Kidney tubule cell (primary cell): ENCODE results near the gene OR13A1.
A peak's percentile ranks its signal among the peaks of the same experiment; 100 is the strongest.
"Not testable (repeated sequence)": the region's sequence is repeated elsewhere in the genome, so short reads cannot be mapped to it uniquely, and the experiment has no call there.

Experiments
- DNase-seq: peaks from one replicate; pipeline ENCODE4 v3.0.0-alpha.2; 2018; ENCODE audit warnings: low spot score

The OR13A1 gene, protein sequence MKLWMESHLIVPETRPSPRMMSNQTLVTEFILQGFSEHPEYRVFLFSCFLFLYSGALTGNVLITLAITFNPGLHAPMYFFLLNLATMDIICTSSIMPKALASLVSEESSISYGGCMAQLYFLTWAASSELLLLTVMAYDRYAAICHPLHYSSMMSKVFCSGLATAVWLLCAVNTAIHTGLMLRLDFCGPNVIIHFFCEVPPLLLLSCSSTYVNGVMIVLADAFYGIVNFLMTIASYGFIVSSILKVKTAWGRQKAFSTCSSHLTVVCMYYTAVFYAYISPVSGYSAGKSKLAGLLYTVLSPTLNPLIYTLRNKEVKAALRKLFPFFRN

DNA sequence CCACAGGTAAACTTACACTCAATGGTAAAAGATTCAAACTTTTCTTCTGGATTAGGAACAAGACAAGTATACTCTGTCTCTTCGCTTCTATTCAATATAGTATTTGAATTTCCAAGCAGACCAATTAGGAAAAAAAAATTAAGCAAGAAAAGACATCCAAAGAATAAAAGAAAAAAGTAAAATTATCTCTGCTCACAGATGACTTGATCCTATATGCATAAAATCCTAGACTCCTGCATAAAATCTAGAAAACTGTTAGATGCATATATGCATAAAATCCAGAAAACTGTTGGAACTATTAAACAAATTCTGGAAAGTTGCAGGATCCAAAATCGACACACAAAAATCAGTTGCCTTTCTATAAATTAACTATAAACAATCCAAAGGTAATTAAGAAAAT lies at the start of gene OR13A1:
TSS of gene OR13A1 (minus strand) at position 101 of the 400 bp plus-strand sequence. CDS start 11,186 bp downstream, outside the sequence.
- no peak for DNase-seq

GRCh38 chr10:45361983-45362799 lies 46.8 kb upstream of the OR13A1 start:
- DNase-seq, result not testable (repeated sequence)

GRCh38 chr10:45358961-45359360 lies 43.6 kb upstream of the OR13A1 start:
- not testable (repeated sequence) for DNase-seq

GRCh38 chr10:45355494-45355893 lies 40.1 kb upstream of the OR13A1 start:
- DNase-seq, result no peak

- DNase-seq, result peak; percentile 40
These were observed 38.9 kb upstream of the OR13A1 start for GRCh38 chr10:45354261-45354660.

- DNase-seq, result peak; percentile 4
These were observed 37.8 kb upstream of the OR13A1 start for GRCh38 chr10:45353186-45353585.

- not testable (repeated sequence) for DNase-seq
These were observed 32.9 kb upstream of the OR13A1 start for GRCh38 chr10:45348196-45348765.

DNA sequence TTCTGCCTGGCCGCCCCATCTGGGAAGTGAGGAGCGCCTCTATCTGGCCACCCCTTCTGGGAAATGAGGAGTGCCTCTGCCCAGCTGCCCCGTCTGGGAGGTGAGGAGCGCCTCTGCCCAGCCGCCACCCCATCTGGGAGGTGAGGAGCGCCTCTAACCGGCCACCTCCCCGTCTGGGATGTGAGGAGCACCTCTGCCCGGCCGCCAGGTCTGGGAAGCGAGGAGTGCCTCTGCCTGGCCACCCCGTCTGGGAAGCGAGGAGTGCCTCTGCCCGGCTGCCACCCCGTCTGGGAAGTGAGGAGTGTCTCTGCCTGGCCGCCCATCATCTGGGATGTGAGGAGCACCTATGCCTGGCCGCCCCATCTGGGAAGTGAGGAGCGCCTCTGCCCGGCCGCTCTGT lies 32.1 kb upstream of the OR13A1 start:
- DNase-seq, result not testable (repeated sequence)

DNA sequence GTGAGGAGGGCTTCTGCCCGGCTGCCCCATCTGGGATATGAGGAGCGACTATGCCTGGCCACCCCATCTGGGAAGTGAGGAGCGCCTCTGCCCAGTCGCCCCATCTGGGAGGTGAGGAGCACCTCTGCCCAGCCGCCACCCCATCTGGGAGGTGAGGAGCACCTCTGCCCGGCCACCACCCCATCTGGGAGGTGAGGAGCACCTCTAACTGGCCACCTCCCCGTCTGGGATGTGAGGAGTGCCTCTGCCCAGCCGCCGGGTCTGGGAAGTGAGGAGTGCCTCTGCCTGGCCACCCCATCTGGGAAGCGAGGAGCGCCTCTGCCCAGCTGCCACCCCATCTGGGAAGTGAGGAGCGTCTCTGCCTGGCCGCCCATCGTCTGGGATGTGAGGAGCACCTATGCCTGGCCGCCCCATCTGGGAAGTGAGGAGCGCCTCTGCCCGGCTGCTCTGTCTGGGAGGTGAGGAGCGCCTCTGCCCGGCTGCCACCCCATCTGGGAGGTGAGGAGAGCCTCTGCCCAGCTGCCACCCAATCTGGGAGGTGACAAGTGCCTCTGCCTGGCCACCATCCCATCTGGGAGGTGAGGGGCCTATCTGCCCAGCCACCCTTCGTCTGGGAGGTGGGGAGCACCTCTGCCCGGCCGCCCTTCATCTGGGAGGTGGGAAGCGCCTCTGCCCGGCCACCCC lies 31.4 kb upstream of the OR13A1 start:
- not testable (repeated sequence) for DNase-seq

- not testable (repeated sequence) for DNase-seq
These were observed 25.0 kb upstream of the OR13A1 start for GRCh38 chr10:45340420-45340819.

- DNase-seq, result no peak
These were observed 24.5 kb upstream of the OR13A1 start for GRCh38 chr10:45339894-45340293.

GRCh38 chr10:45331824-45332223 lies 16.4 kb upstream of the OR13A1 start:
- DNase-seq, result not testable (repeated sequence)

DNA sequence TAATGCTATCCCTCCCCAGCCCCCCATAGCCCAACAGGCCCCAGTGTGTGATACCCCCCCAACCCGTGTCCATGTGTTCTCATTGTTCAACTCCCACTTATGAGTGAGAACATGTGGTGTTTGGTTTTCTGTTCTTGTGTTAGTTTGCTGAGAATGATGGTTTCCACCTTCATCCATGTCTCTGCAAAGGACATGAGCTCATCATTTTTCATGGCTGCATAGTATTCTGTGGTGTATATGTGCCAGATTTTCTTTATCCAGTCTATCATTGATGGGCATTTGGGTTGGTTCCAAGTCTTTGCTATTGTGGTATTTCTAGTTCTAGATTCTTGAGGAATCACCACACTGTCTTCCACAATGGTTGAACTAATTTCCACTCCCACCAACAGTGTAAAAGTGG lies 11.5 kb upstream of the OR13A1 start:
- DNase-seq, result not testable (repeated sequence)

DNA sequence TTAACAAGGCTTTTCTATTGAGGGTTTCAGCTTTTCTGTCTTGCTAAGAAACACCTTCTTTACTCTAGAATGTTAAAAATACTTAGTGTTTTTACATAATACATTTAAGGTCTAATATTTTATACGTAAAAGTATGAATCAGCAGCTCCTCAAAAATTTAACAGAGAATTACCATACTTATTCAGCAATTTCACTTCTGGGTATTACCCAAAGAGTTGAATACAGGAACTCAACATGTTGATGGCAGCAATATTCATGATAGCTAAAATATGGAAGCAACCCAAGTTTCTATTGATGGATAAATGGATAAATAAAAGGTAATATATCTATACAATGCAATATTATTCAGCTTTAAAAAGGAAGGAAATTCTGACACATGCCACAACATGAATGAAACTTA lies 9.7 kb upstream of the OR13A1 start:
- no peak for DNase-seq

DNA sequence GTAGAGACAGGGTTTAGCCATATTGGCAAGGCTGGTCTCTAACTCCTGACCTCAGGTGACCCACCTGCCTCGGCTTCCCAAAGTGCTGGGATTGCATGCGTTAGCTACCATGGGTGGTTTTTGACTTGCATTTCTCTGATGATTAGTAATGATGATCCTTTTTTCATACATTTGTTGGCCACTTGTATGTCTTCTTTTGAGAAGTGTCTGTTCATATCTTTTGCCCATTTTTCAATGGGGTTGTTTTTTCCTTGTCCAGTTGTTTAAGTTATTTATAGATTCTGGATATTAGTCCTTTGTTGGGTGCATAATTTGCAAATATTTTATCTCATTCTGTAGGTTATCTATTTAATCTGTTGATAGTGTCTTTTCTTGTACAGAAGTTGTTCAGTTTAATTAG lies 4.3 kb upstream of the OR13A1 start:
- DNase-seq, result no peak

DNA sequence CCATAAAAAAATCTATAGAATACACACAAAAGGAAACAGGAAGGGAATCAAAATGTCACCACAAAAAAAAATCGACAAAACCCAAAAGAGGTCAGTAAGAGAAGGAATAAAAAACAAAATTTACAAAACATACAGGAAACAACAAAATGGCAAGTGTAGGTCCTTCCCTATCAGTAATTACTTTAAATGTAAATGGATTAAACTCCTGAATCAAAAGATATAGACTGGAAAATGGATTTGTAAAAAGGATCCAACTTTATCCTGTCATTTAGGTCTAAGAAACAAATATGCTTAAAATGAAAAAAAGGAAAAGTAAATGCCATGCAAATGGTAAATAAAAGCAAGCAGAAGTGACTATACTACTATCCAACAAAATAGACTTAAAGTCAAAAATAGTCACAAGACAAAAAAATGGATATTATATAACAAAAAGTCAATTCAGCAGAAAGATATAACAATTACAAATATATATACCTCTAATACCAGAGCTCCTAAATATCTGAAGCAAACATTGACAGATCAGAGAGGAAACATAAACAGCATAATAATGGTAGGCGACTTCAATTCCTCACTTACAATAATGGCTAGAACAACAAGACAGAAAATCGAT lies 2.0 kb downstream of the OR13A1 start:
- DNase-seq, result no peak

DNA sequence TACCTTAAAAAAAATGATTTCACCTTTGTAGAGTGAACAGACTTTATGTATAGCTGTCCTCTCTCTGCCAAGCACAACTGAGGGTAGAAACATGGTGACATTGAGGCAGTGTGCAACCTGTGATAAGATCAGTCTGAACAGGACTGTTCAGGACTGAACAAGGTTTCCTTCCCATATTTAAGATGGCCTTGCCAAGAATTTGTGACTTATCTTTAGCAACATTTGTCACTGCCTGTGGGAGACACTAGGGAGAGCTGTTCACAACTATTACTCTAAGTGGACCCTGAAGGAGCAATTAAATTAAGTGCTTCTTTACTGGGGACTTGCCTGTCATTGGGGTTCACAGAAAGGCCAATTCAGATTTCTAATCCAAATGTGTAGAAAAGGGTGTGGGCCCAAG lies 6.7 kb downstream of the OR13A1 start:
- peak; percentile 6 for DNase-seq

- no peak for DNase-seq
These were observed 12.8 kb downstream of the OR13A1 start for GRCh38 chr10:45302573-45302972.

- not testable (repeated sequence) for DNase-seq
These were observed 17.0 kb downstream of the OR13A1 start for GRCh38 chr10:45298341-45298955.

DNA sequence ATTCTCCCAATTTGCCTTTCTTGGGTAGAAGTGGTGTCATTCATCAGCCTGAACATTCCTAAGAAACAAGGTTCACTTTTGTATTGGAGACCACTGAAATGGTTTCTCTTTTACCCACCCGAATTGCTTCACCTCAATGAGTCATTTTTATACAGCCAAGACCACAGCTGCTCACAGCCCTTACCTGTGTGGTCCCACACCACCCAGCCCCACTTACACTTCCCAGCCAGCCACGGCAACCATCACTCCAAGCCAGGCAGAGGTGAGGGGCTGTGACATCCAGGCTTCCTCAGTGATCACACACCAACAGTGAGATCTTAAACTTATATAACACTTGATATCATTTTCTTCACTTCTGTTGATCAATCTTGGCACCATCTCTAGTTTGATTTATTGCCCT lies 20.7 kb downstream of the OR13A1 start:
- no peak for DNase-seq

DNA sequence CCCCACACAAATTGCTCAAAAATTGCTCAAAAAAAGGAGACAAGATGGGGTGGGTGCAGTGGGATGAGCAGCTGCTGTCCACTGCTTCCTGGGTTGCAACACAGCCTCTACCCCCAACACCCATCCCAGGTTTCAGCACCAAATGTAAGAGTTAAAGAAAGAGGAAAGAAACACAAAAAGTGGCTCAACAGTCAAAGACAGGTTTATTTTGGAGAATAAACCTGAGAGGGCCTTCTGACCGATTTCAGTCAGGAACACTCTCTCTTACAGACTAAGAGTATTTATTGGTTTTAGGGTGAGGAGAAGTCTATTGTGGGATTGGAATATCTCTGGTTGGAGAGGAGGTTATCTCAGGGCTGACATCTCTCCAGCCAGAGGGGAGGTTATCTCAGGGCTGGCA lies 28.4 kb downstream of the OR13A1 start:
- DNase-seq, result no peak
